CD14-positive monocyte (primary cell): ENCODE results near the gene FEZ2. TPM values are rescaled to one million over a fixed set of nuclear protein-coding genes. Genes with fewer than 3 reads are reported as not detected.

Experiments used
- DNase-seq, 3 donors: peaks; one replicate each; pipeline ENCODE4 v3.0.0-alpha.2; 2011 to 2022
- H2AFZ ChIP-seq: 2 replicates; pipeline ENCODE4 v1.6.0; 2012; ENCODE audit warnings: mild to moderate bottlenecking, low read depth, low read length, inconsistent platforms; ENCODE audit not compliant: insufficient read depth, poor library complexity, severe bottlenecking
- H3K27ac ChIP-seq, 2 donors: 1 replicate in 1 of 2; 2 replicates in 1 of 2; pipeline ENCODE4 v1.5.1; 2012 to 2013; ENCODE audit warnings: low read length in 2 of 2, control low read depth in 1 of 2, inconsistent platforms in 1 of 2, low read depth in 1 of 2, mild to moderate bottlenecking in 1 of 2
- H3K27me3 ChIP-seq, 2 donors: one replicate each; pipeline versions ENCODE4 v1.6.0 to v1.6.1; 2011 to 2013; ENCODE audit warnings: low read length in 2 of 2; ENCODE audit not compliant: control insufficient read depth in 2 of 2, insufficient read depth in 2 of 2
- H3K36me3 ChIP-seq, 2 donors: replicated peaks in 1 of 2; 1 replicate in 1 of 2; 2 replicates in 1 of 2; pipeline versions ENCODE4 v1.5.1 to v1.6.1; 2012 to 2013; ENCODE audit warnings: low read length in 2 of 2, control low read depth in 1 of 2, inconsistent platforms in 1 of 2, mild to moderate bottlenecking in 1 of 2; ENCODE audit not compliant: insufficient read depth in 2 of 2, control insufficient read depth in 1 of 2
- H3K4me1 ChIP-seq, 2 donors: 1 replicate in 1 of 2; 2 replicates in 1 of 2; pipeline versions ENCODE4 v1.5.1 to v1.6.1; 2012 to 2013; ENCODE audit warnings: low read length in 2 of 2, control low read depth in 1 of 2, inconsistent platforms in 1 of 2, mild to moderate bottlenecking in 1 of 2, moderate library complexity in 1 of 2; ENCODE audit not compliant: insufficient read depth in 2 of 2, control insufficient read depth in 1 of 2
- H3K4me2 ChIP-seq: replicated peaks from 2 replicates; pipeline ENCODE3; 2012; ENCODE audit warnings: low read length, moderate library complexity, mild to moderate bottlenecking; ENCODE audit not compliant: poor library complexity, severe bottlenecking; ENCODE audit errors: extremely low read depth
- H3K4me3 ChIP-seq, 3 experiments: fragments of 200-600 bp in 1 of 3; sonication (generic) in 1 of 3; replicated peaks in 1 of 3; 1 replicate in 2 of 3; 2 replicates in 1 of 3; pipeline ENCODE4 v1.5.1; 2011 to 2013; ENCODE audit warnings: low read length in 3 of 3, mild to moderate bottlenecking in 3 of 3, control low read depth in 2 of 3, low read depth in 2 of 3, inconsistent platforms in 1 of 3, moderate library complexity in 1 of 3
- H3K79me2 ChIP-seq: 2 replicates; pipeline ENCODE4 v1.6.0; 2012; ENCODE audit warnings: mild to moderate bottlenecking, control low read depth, inconsistent platforms, low read length, moderate library complexity; ENCODE audit not compliant: insufficient read depth
- H3K9ac ChIP-seq: 2 replicates; pipeline ENCODE4 v1.6.0; 2017; ENCODE audit warnings: low read length, mild to moderate bottlenecking; ENCODE audit not compliant: insufficient read depth, poor library complexity, severe bottlenecking
- H3K9me3 ChIP-seq, 2 donors: replicated peaks in 1 of 2; 1 replicate in 1 of 2; 2 replicates in 1 of 2; pipeline versions ENCODE4 v1.5.1 to v1.6.1; 2012 to 2013; ENCODE audit warnings: low read length in 2 of 2, control low read depth in 1 of 2; ENCODE audit not compliant: control insufficient read depth in 1 of 2, insufficient read depth in 1 of 2
- H4K20me1 ChIP-seq: 2 replicates; pipeline ENCODE4 v1.6.0; 2012; ENCODE audit warnings: mild to moderate bottlenecking, low read length, control low read depth, moderate library complexity; ENCODE audit not compliant: insufficient read depth
- H3K27ac Mint-ChIP-seq, 7 donors: one replicate each; pipeline ENCODE4 v1.8.0; 2020; ENCODE audit warnings: mild to moderate bottlenecking in 7 of 7, mixed read lengths in 7 of 7, moderate library complexity in 6 of 7, inconsistent platforms in 2 of 7
- H3K27me3 Mint-ChIP-seq, 3 donors: one replicate each; pipeline ENCODE4 v1.8.0; 2021 to 2022; ENCODE audit warnings: low read depth in 3 of 3, mild to moderate bottlenecking in 3 of 3, mixed read lengths in 3 of 3, moderate library complexity in 3 of 3, inconsistent platforms in 1 of 3
- H3K36me3 Mint-ChIP-seq, 2 donors: one replicate each; pipeline ENCODE4 v1.8.0; 2020; ENCODE audit warnings: mixed read lengths in 2 of 2, inconsistent platforms in 1 of 2, mild to moderate bottlenecking in 1 of 2
- H3K4me1 Mint-ChIP-seq: one replicate; pipeline ENCODE4 v1.8.0; 2020; ENCODE audit warnings: mild to moderate bottlenecking, mixed read lengths
- H3K4me3 Mint-ChIP-seq, 2 donors: one replicate each; pipeline ENCODE4 v1.8.0; 2020; ENCODE audit warnings: mild to moderate bottlenecking in 2 of 2, mixed read lengths in 2 of 2, moderate library complexity in 1 of 2
- H3K9me3 Mint-ChIP-seq, 7 donors: one replicate each; pipeline ENCODE4 v1.8.0; 2020 to 2022; ENCODE audit warnings: mixed read lengths in 7 of 7, mild to moderate bottlenecking in 6 of 7, moderate library complexity in 6 of 7, inconsistent platforms in 2 of 7
- CTCF ChIP-seq: fragments of 200-600 bp; IDR thresholded peaks from one replicate; pipeline ENCODE4 v1.8.0; 2022; ENCODE audit warnings: antibody characterized with exemption, mild to moderate bottlenecking
- WGBS: methylation state at CpG from one replicate; pipeline ENCODE4 v1.1.5; 2013; ENCODE audit warnings: missing lambda C conversion rate; ENCODE audit not compliant: insufficient coverage; 5-methylcytosine and 5-hydroxymethylcytosine counted together
- intact Hi-C, 2 donors: fragments of 100-400 bp; cut with micrococcal nuclease; formaldehyde crosslinking; loops; one replicate each; pipeline versions ENCODE4 v1.15.0 to v1.15.1; 2023
- polyA plus RNA-seq, 3 donors: library from polyadenylated mRNA; depleted of rRNA in 1 of 3; unstranded in 2 of 3; stranded (reverse) in 1 of 3; fragments of 300-500 nt in 2 of 3; fragments of >200 nt in 1 of 3; fragmentation: Illumina TruSeq in 2 of 3; gene quantifications; 1 replicate in 2 of 3; 2 replicates in 1 of 3; pipeline ENCODE4 v1.2.3, GENCODE V29; 2012 to 2021

The FEZ2 gene
- polyA plus RNA-seq, 3 donors: 6.9 to 15.6 (median 8.7) TPM

DNA sequence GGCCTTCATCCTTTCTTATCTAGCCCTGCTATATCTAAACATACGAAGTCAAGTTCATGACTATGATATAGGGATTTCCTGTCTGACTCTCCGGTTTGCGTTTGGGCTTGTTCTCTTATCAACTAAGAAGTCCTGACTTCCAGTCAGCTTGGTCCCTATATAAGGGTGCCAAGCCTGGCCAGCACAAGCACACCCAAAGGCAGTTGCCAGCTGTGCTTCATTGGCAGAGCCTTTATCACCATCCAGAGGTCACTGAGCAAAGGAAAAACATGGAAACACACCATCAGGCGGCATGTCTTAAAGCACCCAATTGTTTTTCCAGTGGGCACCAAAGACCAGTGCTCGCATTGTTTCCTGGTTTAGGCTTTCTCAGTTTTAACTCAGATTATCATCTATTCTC is 72.7 kb downstream of the FEZ2 start:
- Mint-ChIP-seq H3K4me3 (no peak overlapping the region), H3K36me3 (peaks cover 23 to 34% of the 10 kb centered on the region in 2 donors), H3K27me3 (no peaks in the 10 kb centered on the region), H3K4me1 (peaks cover 8% of the 10 kb centered on the region), H3K9me3 (peaks cover 0 to 1% (median 0%) of the 10 kb centered on the region in 7 donors), H3K27ac (peak overlapping the region in 1 of 7 donors; percentile 24)
- H3K4me3 ChIP-seq: no peak overlapping the region
- no peak overlapping the region for H3K4me2 ChIP-seq
- no peaks in the 10 kb centered on the region for H3K27me3 ChIP-seq
- H3K79me2 ChIP-seq: no peaks in the 10 kb centered on the region
- TF ChIP-seq CTCF: no peak
- no peak overlapping the region for H3K9ac ChIP-seq
- intact Hi-C loops: no loop called here
- no peak for DNase-seq
- no peaks in the 10 kb centered on the region for H3K36me3 ChIP-seq
- 100% methylated on average over 4 of the region's 5 CpGs for WGBS
- H3K27ac ChIP-seq: no peak overlapping the region
- H3K9me3 ChIP-seq: no peaks in the 10 kb centered on the region
- H2AFZ ChIP-seq: no peak overlapping the region
- H4K20me1 ChIP-seq: no peaks in the 10 kb centered on the region
- no peaks in the 10 kb centered on the region for H3K4me1 ChIP-seq

GRCh38 chr2:36523153-36523552 is 74.8 kb downstream of the FEZ2 start:
- Histone ChIP-seq H3K27ac (no peak overlapping the region), H2AFZ (no peak overlapping the region), H3K36me3 (no peaks in the 10 kb centered on the region), H3K4me1 (no peaks in the 10 kb centered on the region), H3K9me3 (no peaks in the 10 kb centered on the region), H3K4me2 (no peak overlapping the region), H4K20me1 (no peaks in the 10 kb centered on the region), H3K4me3 (no peak overlapping the region), H3K79me2 (no peaks in the 10 kb centered on the region), H3K27me3 (no peaks in the 10 kb centered on the region), H3K9ac (no peak overlapping the region)
- Mint-ChIP-seq H3K4me1 (peaks cover 12% of the 10 kb centered on the region), H3K4me3 (no peak overlapping the region), H3K36me3 (peaks cover 19 to 41% of the 10 kb centered on the region in 2 donors), H3K27me3 (no peaks in the 10 kb centered on the region), H3K9me3 (peaks cover 0 to 1% (median 0%) of the 10 kb centered on the region in 7 donors), H3K27ac (no peak overlapping the region)
- TF ChIP-seq CTCF: no peak
- WGBS: 100% methylated on average over 4 of the region's 4 CpGs
- intact Hi-C loops: no loop called here
- no peak for DNase-seq
